ENCODE measurements around the gene SUN5. TPM values are rescaled to one million over a fixed set of nuclear protein-coding genes. Genes with fewer than 3 reads are reported as not detected.

The SUN5 gene
- total RNA-seq, 3 donors from 2014 or later, result not detected

DNA sequence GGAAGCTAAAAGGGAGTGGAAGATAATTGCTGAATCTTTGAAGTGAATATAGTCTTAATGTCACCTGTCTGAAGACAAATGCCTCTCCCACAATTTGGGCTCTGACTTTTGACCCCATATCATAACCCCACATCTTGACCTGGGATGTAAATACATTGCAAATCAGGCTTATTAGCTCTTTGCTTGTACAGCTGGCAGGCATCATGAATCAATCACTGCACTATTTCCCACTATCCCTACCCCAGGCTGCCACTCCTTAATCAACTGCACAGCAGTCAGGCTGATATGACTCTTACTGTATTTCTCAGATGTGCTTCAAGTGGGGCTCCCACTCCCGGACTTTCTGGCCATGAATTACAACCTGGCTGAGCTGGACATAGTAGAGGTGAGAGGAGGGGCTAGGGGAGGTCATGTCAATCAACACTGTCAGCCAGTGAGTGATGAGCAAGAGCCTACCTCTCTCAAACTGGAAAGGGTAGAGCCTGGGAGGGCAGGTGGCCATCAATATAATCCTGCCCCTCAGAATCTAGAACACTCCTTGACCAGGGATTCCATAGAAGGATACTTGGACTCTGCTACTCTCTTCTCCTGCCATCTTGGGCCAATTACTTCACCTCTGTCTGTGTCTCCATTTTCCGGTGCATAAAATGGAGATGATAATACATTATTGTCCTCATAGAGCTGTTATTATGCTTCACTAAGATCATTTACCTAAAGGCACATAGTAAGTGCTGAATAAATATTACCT, 38.9 kb upstream of the SUN5 start:
- TF ChIP-seq, protein P1, sequence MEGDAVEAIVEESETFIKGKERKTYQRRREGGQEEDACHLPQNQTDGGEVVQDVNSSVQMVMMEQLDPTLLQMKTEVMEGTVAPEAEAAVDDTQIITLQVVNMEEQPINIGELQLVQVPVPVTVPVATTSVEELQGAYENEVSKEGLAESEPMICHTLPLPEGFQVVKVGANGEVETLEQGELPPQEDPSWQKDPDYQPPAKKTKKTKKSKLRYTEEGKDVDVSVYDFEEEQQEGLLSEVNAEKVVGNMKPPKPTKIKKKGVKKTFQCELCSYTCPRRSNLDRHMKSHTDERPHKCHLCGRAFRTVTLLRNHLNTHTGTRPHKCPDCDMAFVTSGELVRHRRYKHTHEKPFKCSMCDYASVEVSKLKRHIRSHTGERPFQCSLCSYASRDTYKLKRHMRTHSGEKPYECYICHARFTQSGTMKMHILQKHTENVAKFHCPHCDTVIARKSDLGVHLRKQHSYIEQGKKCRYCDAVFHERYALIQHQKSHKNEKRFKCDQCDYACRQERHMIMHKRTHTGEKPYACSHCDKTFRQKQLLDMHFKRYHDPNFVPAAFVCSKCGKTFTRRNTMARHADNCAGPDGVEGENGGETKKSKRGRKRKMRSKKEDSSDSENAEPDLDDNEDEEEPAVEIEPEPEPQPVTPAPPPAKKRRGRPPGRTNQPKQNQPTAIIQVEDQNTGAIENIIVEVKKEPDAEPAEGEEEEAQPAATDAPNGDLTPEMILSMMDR (IDR thresholded peaks at IDR 0.05), result no peak
- no peak overlapping the region for H3K4me3 ChIP-seq
- peaks cover 22% of the 10 kb centered on the region for H3K9me3 ChIP-seq
- intact Hi-C loops (cut with DNase I, micrococcal nuclease), result no loop called here
- no peaks in the 10 kb centered on the region for H3K4me1 ChIP-seq (ENCODE audit: low read depth)
- no peaks in the 10 kb centered on the region for H3K36me3 ChIP-seq (ENCODE audit: low read depth)
- ATAC-seq, result no peak
- DNase-seq, result no peak

DNA sequence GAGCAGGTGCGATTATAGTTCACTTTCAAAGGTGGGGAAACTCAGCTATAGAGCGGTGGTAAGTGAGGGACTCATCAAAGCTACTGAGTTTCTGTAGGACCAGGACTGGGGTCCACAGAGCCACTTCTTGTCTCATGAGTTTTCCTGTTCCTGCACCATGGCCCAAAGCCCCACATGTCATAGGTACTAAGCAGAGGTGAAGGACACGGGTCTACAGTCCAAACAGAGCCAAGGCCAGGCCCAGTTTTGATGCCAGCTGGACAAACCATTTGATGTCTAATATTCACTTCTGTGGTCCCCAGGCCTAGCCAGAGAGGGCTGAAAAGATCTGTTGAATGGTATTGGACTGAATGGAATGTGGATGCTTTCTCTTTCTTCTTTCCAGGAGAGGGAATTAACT, 38.2 kb upstream of the SUN5 start:
- no peaks in the 10 kb centered on the region for H3K36me3 ChIP-seq (ENCODE audit: low read depth)
- intact Hi-C loops (cut with DNase I, micrococcal nuclease), result no loop called here
- TF ChIP-seq, protein P1 (IDR thresholded peaks at IDR 0.05), result no peak
- peaks cover 22% of the 10 kb centered on the region for H3K9me3 ChIP-seq
- no peak overlapping the region for H3K4me3 ChIP-seq
- ATAC-seq, result no peak
- DNase-seq, result no peak
- no peaks in the 10 kb centered on the region for H3K4me1 ChIP-seq (ENCODE audit: low read depth)

DNA sequence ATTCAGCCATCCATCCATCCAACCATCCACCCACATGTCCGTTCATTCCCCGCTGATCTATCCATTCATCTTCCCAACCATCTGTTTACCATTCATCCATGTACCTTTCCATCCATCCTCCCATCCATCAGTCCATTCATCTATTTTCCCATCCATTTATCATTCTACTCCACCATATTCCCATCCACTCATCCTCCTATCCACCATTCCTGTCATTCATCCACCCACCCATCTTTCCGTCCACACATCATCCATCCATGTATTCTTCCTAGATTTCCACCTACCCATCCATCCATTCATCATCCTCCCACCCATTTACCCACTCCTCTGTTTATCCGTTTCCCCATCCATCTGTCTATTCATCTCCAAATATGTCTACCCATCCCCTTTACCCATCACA, 34.0 kb upstream of the SUN5 start:
- Histone ChIP-seq H3K4me3 (no peak overlapping the region), H3K4me1 (ENCODE audit: low read depth) (no peaks in the 10 kb centered on the region), H3K9me3 (no peaks in the 10 kb centered on the region), H3K36me3 (ENCODE audit: low read depth) (no peaks in the 10 kb centered on the region)
- TF ChIP-seq, protein P1 (IDR thresholded peaks at IDR 0.05), result no peak
- intact Hi-C loops (cut with DNase I, micrococcal nuclease), result no loop called here
- ATAC-seq (no peak), DNase-seq (no peak)

DNA sequence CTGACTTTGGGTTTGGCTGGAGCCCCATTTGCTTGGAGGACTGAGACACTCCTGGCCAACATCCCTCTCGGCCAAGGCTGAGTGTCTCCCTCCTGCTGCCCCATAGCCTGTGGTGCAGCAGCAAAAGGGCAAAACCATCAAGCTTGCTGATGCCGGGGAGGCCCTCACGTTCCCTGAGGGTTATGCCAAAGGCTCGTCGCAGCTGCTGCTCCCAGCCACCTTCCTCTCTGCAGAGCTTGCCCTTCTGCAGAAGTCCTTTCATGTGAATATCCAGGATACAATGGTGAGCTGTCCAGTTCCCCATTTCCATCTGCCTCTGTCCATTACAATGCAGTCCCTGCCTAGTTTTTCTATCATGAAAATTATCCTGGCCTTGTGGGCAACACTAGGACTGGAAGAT, 33.2 kb upstream of the SUN5 start:
- Histone ChIP-seq H3K36me3 (ENCODE audit: low read depth) (no peaks in the 10 kb centered on the region), H3K9me3 (no peaks in the 10 kb centered on the region), H3K4me3 (no peak overlapping the region), H3K4me1 (ENCODE audit: low read depth) (no peaks in the 10 kb centered on the region)
- intact Hi-C loops (cut with DNase I, micrococcal nuclease), result no loop called here
- DNase-seq, result no peak
- ATAC-seq, result no peak
- TF ChIP-seq, protein P1 (IDR thresholded peaks at IDR 0.05), result no peak

DNA sequence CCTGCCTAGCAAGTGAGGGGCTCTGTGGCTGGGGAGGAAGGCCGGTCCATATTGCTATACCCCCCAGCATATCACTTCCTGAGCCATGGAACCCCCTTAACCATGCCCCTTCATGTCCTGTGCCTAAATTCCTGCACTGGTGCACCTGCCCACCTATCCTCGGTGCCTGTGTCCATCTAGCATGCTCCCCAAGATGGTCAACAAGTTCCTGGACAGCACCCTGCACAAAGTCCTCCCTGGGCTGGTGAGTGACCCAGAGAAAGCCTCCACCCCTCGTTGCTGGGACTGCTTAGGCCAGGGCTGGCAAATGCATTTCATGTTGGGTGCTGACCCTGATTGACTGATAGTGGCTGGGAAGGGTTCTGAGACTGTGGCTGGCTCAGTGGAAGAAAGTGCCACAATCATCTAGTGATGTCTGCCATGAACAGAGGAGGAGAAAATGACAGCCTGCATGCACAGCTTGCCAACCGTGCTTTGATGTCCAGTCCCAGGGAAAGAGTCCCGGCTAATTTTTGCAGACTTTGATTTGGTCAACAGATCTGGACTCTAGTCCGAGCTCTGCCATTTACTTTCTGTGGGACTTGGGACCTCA, 30.8 kb upstream of the SUN5 start:
- no peak overlapping the region for H3K4me3 ChIP-seq
- ATAC-seq (no peak), DNase-seq (no peak)
- intact Hi-C loops (cut with DNase I, micrococcal nuclease), result no loop called here
- H3K9me3 ChIP-seq, result no peaks in the 10 kb centered on the region
- H3K36me3 ChIP-seq (ENCODE audit: low read depth), result no peaks in the 10 kb centered on the region
- TF ChIP-seq, protein P1 (IDR thresholded peaks at IDR 0.05), result no peak
- no peaks in the 10 kb centered on the region for H3K4me1 ChIP-seq (ENCODE audit: low read depth)

Data from mucosa of descending colon (tissue), 3 donors.